Large intestine (tissue), 3 donors: ENCODE results near the gene ZKSCAN1. TPM values are rescaled to one million over a fixed set of nuclear protein-coding genes. Genes with fewer than 3 reads are reported as not detected.
"Not testable (repeated sequence)": the region's sequence is repeated elsewhere in the genome, so short reads cannot be mapped to it uniquely, and the experiment has no call there.

Experiments
- DNase-seq, 2 donors: peaks; one replicate each; pipeline versions ENCODE4 v3.0.0 to v3.0.0-alpha.2; 2013
- H3K27ac ChIP-seq: one replicate; pipeline ENCODE4 v1.5.1; 2013; ENCODE audit warnings: low read length
- H3K27me3 ChIP-seq: 2 replicates; pipeline ENCODE4 v1.6.1; 2013; ENCODE audit warnings: low read length; ENCODE audit not compliant: control insufficient read depth, insufficient read depth
- H3K36me3 ChIP-seq: 2 replicates; pipeline ENCODE4 v1.6.1; 2013; ENCODE audit warnings: low read length; ENCODE audit not compliant: control insufficient read depth, insufficient read depth
- H3K4me1 ChIP-seq: one replicate; pipeline ENCODE4 v1.6.1; 2013; ENCODE audit warnings: low read length; ENCODE audit not compliant: control insufficient read depth, insufficient read depth
- H3K4me3 ChIP-seq: one replicate; pipeline ENCODE4 v1.5.1; 2013; ENCODE audit warnings: low read length
- H3K9me3 ChIP-seq: one replicate; pipeline ENCODE4 v1.6.1; 2013; ENCODE audit warnings: mild to moderate bottlenecking, low read depth, low read length, moderate library complexity; ENCODE audit not compliant: control insufficient read depth
- WGBS: methylation state at CpG from one replicate; pipeline ENCODE4 v1.1.5; 2013; ENCODE audit warnings: low lambda C conversion rate; ENCODE audit not compliant: insufficient coverage; 5-methylcytosine and 5-hydroxymethylcytosine counted together
- polyA plus RNA-seq: library from polyadenylated mRNA; unstranded; fragments of 120-200 nt; gene quantifications from one replicate; pipeline ENCODE4 v1.2.1, GENCODE V29; 2013

Gene ZKSCAN1
- polyA plus RNA-seq, 1 donor: 45.6 TPM

GRCh38 chr7:99980448-99980872 is 34.9 kb upstream of the ZKSCAN1 start:
- H3K27ac ChIP-seq, H3K36me3 ChIP-seq, DNase-seq, H3K9me3 ChIP-seq, H3K27me3 ChIP-seq, H3K4me3 ChIP-seq, H3K4me1 ChIP-seq: not testable (repeated sequence)
- WGBS: no CpG with 5 or more reads among the region's 4 CpGs

GRCh38 chr7:99981066-99981465 is 34.3 kb upstream of the ZKSCAN1 start:
- H3K27me3 ChIP-seq, H3K4me3 ChIP-seq, H3K9me3 ChIP-seq, H3K36me3 ChIP-seq, DNase-seq, H3K4me1 ChIP-seq, H3K27ac ChIP-seq: not testable (repeated sequence)
- WGBS: no CpG with 5 or more reads among the region's 7 CpGs

DNA sequence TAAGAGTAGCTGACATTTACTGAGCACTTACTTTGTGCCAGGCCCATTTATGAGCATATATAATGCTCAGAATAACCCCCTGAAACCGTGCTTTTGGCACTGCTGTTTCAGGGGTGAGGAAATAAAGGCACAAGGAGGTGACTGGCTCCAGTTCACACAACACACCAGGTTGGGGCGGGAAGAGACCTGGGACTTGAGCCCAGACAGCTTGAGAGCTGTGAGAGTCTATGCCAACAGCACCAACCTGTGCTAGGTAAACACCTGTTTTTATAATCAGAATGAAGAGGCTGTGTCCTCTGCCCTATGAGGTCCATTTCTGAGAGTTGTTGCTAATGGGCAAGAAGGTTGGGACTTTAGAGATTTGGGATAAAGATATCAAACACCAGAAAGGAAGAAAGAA is 30.8 kb upstream of the ZKSCAN1 start:
- Histone ChIP-seq H3K9me3 (no peaks in the 10 kb centered on the region), H3K4me1 (no peaks in the 10 kb centered on the region), H3K27ac (no peak overlapping the region), H3K4me3 (no peak overlapping the region), H3K27me3 (peaks cover 5% of the 10 kb centered on the region), H3K36me3 (no peaks in the 10 kb centered on the region)
- no CpG with 5 or more reads among the region's 2 CpGs for WGBS
- no peak for DNase-seq

GRCh38 chr7:99987306-99987705 is 28.1 kb upstream of the ZKSCAN1 start:
- no CpG with 5 or more reads among the region's 14 CpGs for WGBS
- H3K36me3 ChIP-seq, H3K27ac ChIP-seq, H3K4me3 ChIP-seq, DNase-seq, H3K4me1 ChIP-seq, H3K9me3 ChIP-seq: not testable (repeated sequence)
- H3K27me3 ChIP-seq: peaks cover 11% of the 10 kb centered on the region

- Histone ChIP-seq H3K4me3 (no peak overlapping the region), H3K9me3 (no peaks in the 10 kb centered on the region), H3K27ac (no peak overlapping the region), H3K36me3 (no peaks in the 10 kb centered on the region), H3K27me3 (peaks cover 11% of the 10 kb centered on the region), H3K4me1 (no peaks in the 10 kb centered on the region)
- no peak for DNase-seq
- WGBS: no CpG with 5 or more reads among the region's 5 CpGs
Measured at GRCh38 chr7:99987846-99988245, 27.6 kb upstream of the ZKSCAN1 start.

- Histone ChIP-seq H3K27me3 (peaks cover 11% of the 10 kb centered on the region), H3K4me1 (no peaks in the 10 kb centered on the region), H3K9me3 (no peaks in the 10 kb centered on the region), H3K36me3 (no peaks in the 10 kb centered on the region), H3K27ac (no peak overlapping the region), H3K4me3 (peak overlapping the region; percentile 8)
- DNase-seq: no peak
- no CpG with 5 or more reads among the region's 14 CpGs for WGBS
Measured at GRCh38 chr7:99990460-99990852, 24.9 kb upstream of the ZKSCAN1 start.

GRCh38 chr7:99991543-99991942 is 23.9 kb upstream of the ZKSCAN1 start:
- H3K27ac ChIP-seq: not testable (repeated sequence)

GRCh38 chr7:99992330-99993038 is 22.9 kb upstream of the ZKSCAN1 start:
- Histone ChIP-seq H3K36me3 (no peaks in the 10 kb centered on the region), H3K4me1 (peaks cover 7% of the 10 kb centered on the region), H3K27me3 (peaks cover 9% of the 10 kb centered on the region), H3K27ac (no peak overlapping the region), H3K9me3 (no peaks in the 10 kb centered on the region), H3K4me3 (no peak overlapping the region)
- no CpG with 5 or more reads among the region's 21 CpGs for WGBS
- DNase-seq: no peak

More at GRCh38 chr7:99991543-99991942, 23.9 kb upstream of the ZKSCAN1 start:
- H3K4me1 ChIP-seq, H3K9me3 ChIP-seq, DNase-seq, H3K27me3 ChIP-seq, H3K36me3 ChIP-seq, H3K4me3 ChIP-seq: not testable (repeated sequence)
- no CpG with 5 or more reads among the region's 6 CpGs for WGBS

DNA sequence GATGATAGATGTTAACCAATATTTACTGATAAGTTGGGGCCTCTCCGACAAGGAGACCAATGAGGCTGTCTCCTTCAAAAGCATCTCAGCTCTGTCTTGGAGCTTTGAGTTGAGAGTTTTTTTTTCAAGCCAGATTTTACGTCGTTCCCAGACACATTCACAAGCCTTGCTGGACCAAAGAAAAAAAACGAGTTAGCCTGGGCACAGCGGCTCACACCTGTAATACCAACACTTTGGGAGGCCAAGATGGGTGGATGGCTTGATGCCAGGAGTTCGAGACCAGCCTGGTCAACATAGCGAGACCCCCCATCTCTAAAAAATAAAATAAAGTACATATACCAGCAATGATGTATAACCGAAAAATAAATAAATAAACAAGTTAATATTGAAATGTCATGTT is 20.6 kb upstream of the ZKSCAN1 start:
- Histone ChIP-seq H3K36me3 (no peaks in the 10 kb centered on the region), H3K27ac (no peak overlapping the region), H3K27me3 (peaks cover 6% of the 10 kb centered on the region), H3K4me3 (no peak overlapping the region), H3K9me3 (no peaks in the 10 kb centered on the region), H3K4me1 (peaks cover 14% of the 10 kb centered on the region)
- DNase-seq: no peak
- no CpG with 5 or more reads among the region's 8 CpGs for WGBS

DNA sequence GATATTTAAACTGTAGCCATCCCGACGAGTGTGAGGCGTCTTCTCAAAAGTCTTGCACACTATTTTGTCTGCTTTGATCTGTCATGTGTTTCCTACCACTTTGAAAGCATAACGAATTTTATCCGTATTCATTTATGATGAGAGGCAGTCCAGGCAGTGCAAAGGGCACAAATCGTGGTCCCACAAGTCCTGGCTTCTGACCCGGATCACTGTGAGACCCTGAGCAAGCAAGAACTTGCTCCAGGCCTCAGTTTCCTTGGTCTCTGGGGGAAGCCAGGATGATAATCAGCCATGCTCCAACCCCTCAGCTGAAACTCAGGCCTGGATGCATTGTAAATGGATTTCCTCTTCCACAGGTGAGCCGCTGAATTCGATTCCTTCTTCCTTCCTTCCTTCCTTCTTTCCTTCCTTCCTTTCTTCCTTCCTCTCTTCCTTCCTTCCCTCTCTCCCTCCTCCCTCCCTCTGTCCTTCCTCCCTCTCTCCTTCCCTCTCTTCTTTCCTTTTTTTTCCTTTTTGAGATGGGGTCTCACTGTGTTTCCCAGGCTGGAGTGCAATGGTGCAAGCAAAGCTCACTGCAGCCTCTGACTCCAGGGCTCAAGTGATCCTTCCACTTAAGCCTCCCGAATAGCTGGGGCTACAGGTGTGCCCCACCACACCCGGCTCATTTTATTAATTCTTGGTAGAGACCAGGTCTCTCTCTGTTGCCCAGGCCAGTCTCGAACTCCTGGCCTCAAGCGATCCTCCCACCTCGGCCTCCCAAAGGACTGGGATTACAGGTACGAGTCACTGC is 18.4 kb upstream of the ZKSCAN1 start:
- peak overlapping the region; percentile 88 for H3K27ac ChIP-seq
- H3K4me1 ChIP-seq: peaks cover 23% of the 10 kb centered on the region
- no peaks in the 10 kb centered on the region for H3K9me3 ChIP-seq
- H3K27me3 ChIP-seq: no peaks in the 10 kb centered on the region
- no peak for DNase-seq
- WGBS: 100% methylated on average over 4 of the region's 15 CpGs
- H3K36me3 ChIP-seq: no peaks in the 10 kb centered on the region
- H3K4me3 ChIP-seq: peak overlapping the region; percentile 62
